Mucosa of descending colon (tissue), 3 donors: ENCODE results near the gene HYAL2. TPM values are rescaled to one million over a fixed set of nuclear protein-coding genes. Genes with fewer than 3 reads are reported as not detected.
"Not testable (repeated sequence)": the region's sequence is repeated elsewhere in the genome, so short reads cannot be mapped to it uniquely, and the experiment has no call there.

Experiments
- ATAC-seq: fragments of 200-7000 bp; cut with Tn5 transposase; one replicate; pipeline ENCODE4 v1.9.1; 2020; ENCODE audit warnings: mild to moderate bottlenecking, moderate library complexity
- DNase-seq, 3 donors: peaks; one replicate each; pipeline ENCODE4 v3.0.0-alpha.2; 2020
- H3K36me3 ChIP-seq: fragments of 200-600 bp; one replicate; pipeline ENCODE4 v1.8.0; 2021; ENCODE audit warnings: low read depth, mild to moderate bottlenecking
- H3K4me1 ChIP-seq: fragments of 200-600 bp; one replicate; pipeline ENCODE4 v1.8.0; 2021; ENCODE audit warnings: low read depth, mild to moderate bottlenecking
- H3K4me3 ChIP-seq: fragments of 200-600 bp; one replicate; pipeline ENCODE4 v1.8.0; 2021; ENCODE audit warnings: mild to moderate bottlenecking
- H3K9me3 ChIP-seq: fragments of 200-600 bp; one replicate; pipeline ENCODE4 v1.8.0; 2021; ENCODE audit warnings: mild to moderate bottlenecking
- CTCF ChIP-seq: fragments of 200-600 bp; IDR thresholded peaks from one replicate; pipeline ENCODE4 v1.8.0; 2022; ENCODE audit warnings: antibody characterized with exemption, mild to moderate bottlenecking
- intact Hi-C, 2 donors: fragments of 100-400 bp; cut with DNase I in 1 of 2; cut with micrococcal nuclease in 1 of 2; formaldehyde crosslinking; loops; one replicate each; pipeline versions ENCODE4 v1.11.0 to v1.11.1; 2022; cut with DNase I, micrococcal nuclease
- total RNA-seq, 3 donors: library from RNA; stranded (reverse); fragmentation: NEBNext Ultra II Directional in 2 of 3; extraction: Animal tissue kit (Norgen Biotek cat#: 25700) in 2 of 3; gene quantifications; one replicate each; pipeline versions ENCODE4 v1.2.1 to v1.2.4, GENCODE V29; 2021 to 2023
- donor health status: DM: no; HTN: no; CAD: no; lungs with moderate emphysema.
- donor health status: DM: no; HTN: no; CAD: no.
- donor health status: DM: no; HTN: yes; CAD: no.

Gene HYAL2
- total RNA-seq, 3 donors from 2014 or later, result 18.6 to 32.5 (median 29.1) TPM

GRCh38 chr3:50272911-50273688 lies 49.4 kb downstream of the HYAL2 start:
- no peaks in the 10 kb centered on the region for H3K36me3 ChIP-seq
- H3K4me1 ChIP-seq, result peaks cover 40% of the 10 kb centered on the region

GRCh38 chr3:50272538-50272910 lies 50.0 kb downstream of the HYAL2 start:
- intact Hi-C loops, result loop anchor here (10.0 kb wide), 2 partner anchors 48 to 78 kb away; partner anchors contain the start of gene GNAT1 (in 2 of the 2)
- H3K4me3 ChIP-seq, H3K9me3 ChIP-seq, ATAC-seq, DNase-seq, H3K36me3 ChIP-seq: not testable (repeated sequence)
- peaks cover 46% of the 10 kb centered on the region for H3K4me1 ChIP-seq

More at GRCh38 chr3:50272911-50273688, 49.4 kb downstream of the HYAL2 start:
- DNase-seq (peak; percentile 89 to 95 (median 92)), ATAC-seq (peak; percentile 72)
- intact Hi-C loops, result loop anchor here (10.0 kb wide), 2 partner anchors 48 to 78 kb away; partner anchors contain the start of gene GNAT1 (in 2 of the 2)
- H3K4me3 ChIP-seq, result no peak overlapping the region
- H3K9me3 ChIP-seq, result no peaks in the 10 kb centered on the region
- peak; percentile 97 for TF ChIP-seq CTCF

GRCh38 chr3:50271314-50271936 lies 51.1 kb downstream of the HYAL2 start:
- intact Hi-C loops, result loop anchor here (10.0 kb wide), 2 partner anchors 47 to 77 kb away; partner anchors contain the start of gene GNAT1 (in 2 of the 2)
- Histone ChIP-seq H3K36me3 (no peaks in the 10 kb centered on the region), H3K4me3 (no peak overlapping the region), H3K4me1 (peaks cover 48% of the 10 kb centered on the region), H3K9me3 (no peaks in the 10 kb centered on the region)
- no peak for DNase-seq
- ATAC-seq, result peak; percentile 0
- no peak for TF ChIP-seq CTCF

DNA sequence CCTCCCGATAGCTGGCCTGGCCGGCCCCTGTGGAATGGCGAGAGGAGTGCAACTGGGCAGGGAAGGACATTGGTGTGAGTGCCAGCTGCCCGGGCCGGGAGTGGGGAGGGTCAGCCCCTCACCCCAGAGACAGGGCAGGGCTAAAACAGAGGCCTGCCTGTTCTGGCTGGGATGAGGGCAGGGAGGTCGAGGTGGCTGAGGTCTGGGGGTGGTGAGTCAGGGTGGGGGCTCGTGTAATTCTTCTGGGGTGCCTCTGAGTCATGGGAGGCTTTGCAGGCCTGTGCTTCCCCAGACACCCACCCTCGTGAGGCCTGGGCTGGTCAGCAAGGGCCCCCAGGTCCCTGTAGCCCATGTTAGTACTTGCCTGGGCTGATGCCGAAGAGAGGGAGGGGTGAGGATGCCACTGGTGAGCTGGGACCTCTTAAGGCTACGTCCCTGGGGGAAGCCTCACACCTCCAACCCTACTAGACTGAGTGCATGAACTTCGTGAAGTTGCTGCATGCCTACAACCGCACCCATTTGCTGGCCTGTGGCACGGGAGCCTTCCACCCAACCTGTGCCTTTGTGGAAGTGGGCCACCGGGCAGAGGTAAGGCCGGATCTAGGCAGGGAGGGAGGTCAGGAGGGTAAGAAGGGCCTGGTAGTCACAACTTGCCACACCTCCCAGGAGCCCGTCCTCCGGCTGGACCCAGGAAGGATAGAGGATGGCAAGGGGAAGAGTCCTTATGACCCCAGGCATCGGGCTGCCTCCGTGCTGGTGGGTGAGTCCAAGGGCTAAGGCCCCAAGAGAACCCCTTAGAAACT lies 51.9 kb downstream of the HYAL2 start:
- Histone ChIP-seq H3K36me3 (no peaks in the 10 kb centered on the region), H3K4me1 (peaks cover 54% of the 10 kb centered on the region), H3K9me3 (no peaks in the 10 kb centered on the region), H3K4me3 (no peak overlapping the region)
- DNase-seq, result peak in 1 of 3 donors; percentile 51
- TF ChIP-seq CTCF, result no peak
- intact Hi-C loops, result loop anchor here (10.0 kb wide), 2 partner anchors 46 to 76 kb away; partner anchors contain the start of gene GNAT1 (in 2 of the 2)
- ATAC-seq, result no peak

DNA sequence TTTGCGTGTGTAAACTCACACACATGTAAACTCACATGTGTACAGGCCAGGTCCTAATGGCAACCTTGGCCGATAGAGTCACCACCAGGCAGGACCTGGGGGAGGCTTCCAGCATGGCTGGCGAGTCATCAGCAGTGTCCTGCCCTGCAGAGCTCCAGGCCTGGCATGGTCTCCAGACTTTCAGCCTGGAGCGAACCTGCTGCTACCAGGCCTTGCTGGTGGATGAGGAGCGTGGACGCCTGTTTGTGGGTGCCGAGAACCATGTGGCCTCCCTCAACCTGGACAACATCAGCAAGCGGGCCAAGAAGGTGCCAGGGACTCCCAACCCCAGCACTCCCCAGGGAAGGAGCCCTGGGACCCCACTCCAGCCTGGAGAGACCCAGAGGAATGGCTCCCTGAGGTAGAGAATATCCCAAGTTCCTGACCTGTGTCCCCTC lies 52.5 kb downstream of the HYAL2 start:
- intact Hi-C loops, result loop anchor here (10.0 kb wide), 2 partner anchors 45 to 75 kb away; partner anchors contain the start of gene GNAT1 (in 2 of the 2)
- no peaks in the 10 kb centered on the region for H3K36me3 ChIP-seq
- no peak overlapping the region for H3K4me3 ChIP-seq
- ATAC-seq, result no peak
- TF ChIP-seq CTCF, result no peak
- peaks cover 56% of the 10 kb centered on the region for H3K4me1 ChIP-seq
- DNase-seq, result peak in 1 of 3 donors; percentile 42
- H3K9me3 ChIP-seq, result no peaks in the 10 kb centered on the region
